ENCODE results near the gene DGAT2.

DNA sequence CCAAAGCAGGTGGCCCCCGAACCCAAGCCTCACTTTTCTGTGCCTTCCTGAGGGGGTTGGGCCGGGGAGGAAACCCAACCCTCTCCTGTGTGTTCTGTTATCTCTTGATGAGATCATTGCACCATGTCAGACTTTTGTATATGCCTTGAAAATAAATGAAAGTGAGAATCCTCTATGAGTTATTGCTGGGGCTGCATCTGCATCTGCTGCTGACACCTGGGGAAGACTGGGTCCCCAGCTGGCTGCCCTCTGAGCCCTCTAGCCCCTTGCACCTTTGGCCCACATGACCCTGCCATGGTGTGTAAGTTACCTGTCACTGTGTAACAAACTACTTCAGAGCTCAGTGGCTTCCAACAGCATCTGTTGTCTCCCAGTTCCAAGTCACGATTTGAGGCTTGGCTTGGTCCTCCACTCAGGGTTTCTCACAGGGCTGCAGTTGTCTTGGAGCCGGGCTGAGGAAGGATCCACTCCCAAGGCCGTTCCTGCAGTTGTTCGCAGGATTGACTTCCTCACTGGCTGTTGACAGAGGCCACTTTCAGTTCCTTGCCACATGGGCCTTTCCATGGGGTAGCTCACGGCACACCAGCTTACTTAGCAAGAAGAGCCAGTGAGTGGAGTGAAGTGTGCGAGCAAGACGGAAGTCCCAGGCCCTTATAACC is 32.9 kb downstream of the DGAT2 start:
- TF ChIP-seq, protein P1, sequence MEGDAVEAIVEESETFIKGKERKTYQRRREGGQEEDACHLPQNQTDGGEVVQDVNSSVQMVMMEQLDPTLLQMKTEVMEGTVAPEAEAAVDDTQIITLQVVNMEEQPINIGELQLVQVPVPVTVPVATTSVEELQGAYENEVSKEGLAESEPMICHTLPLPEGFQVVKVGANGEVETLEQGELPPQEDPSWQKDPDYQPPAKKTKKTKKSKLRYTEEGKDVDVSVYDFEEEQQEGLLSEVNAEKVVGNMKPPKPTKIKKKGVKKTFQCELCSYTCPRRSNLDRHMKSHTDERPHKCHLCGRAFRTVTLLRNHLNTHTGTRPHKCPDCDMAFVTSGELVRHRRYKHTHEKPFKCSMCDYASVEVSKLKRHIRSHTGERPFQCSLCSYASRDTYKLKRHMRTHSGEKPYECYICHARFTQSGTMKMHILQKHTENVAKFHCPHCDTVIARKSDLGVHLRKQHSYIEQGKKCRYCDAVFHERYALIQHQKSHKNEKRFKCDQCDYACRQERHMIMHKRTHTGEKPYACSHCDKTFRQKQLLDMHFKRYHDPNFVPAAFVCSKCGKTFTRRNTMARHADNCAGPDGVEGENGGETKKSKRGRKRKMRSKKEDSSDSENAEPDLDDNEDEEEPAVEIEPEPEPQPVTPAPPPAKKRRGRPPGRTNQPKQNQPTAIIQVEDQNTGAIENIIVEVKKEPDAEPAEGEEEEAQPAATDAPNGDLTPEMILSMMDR (IDR thresholded peaks at IDR 0.05) = no peak
- TF ChIP-seq ZFX (IDR thresholded peaks at IDR 0.05; ENCODE audit: borderline replicate concordance) = no peak
